DOHH2 (cell line): ENCODE data around the gene TNS1.

Experiments
- H3F3A ChIP-seq: fragments of 200-600 bp; sonication (generic), shearing (Covaris generic); 2 replicates; pipeline ENCODE4 v1.6.0; 2016; ENCODE audit warnings: antibody characterized with exemption, mild to moderate bottlenecking; ENCODE audit not compliant: control insufficient read depth, insufficient read depth
- H3K27ac ChIP-seq: fragments of 200-600 bp; sonication (generic); 2 replicates; pipeline ENCODE4 v1.5.1; 2014; ENCODE audit warnings: low read depth, mild to moderate bottlenecking, low read length, moderate library complexity
- H3K27me3 ChIP-seq: fragments of 200-600 bp; sonication (generic); 2 replicates; pipeline ENCODE4 v1.6.1; 2014; ENCODE audit warnings: mild to moderate bottlenecking, low read length, mixed read lengths; ENCODE audit not compliant: control insufficient read depth
- H3K36me3 ChIP-seq: fragments of 200-600 bp; sonication (generic); 2 replicates; pipeline ENCODE4 v1.6.1; 2014; ENCODE audit warnings: mild to moderate bottlenecking, low read length, moderate library complexity, mixed read lengths; ENCODE audit not compliant: control insufficient read depth
- H3K4me1 ChIP-seq: fragments of 200-600 bp; sonication (generic); 2 replicates; pipeline ENCODE4 v1.6.1; 2014; ENCODE audit warnings: mild to moderate bottlenecking, low read length, mixed read lengths; ENCODE audit not compliant: control insufficient read depth
- H3K4me2 ChIP-seq: fragments of 200-600 bp; sonication (generic); 2 replicates; pipeline ENCODE4 v1.6.0; 2014; ENCODE audit warnings: mild to moderate bottlenecking, low read length, moderate library complexity
- H3K4me3 ChIP-seq: fragments of 200-600 bp; sonication (generic); 2 replicates; pipeline ENCODE4 v1.5.1; 2014; ENCODE audit warnings: mild to moderate bottlenecking, low read length, mixed read lengths
- H3K79me2 ChIP-seq: fragments of 200-600 bp; sonication (generic); 2 replicates; pipeline ENCODE4 v1.6.1; 2014; ENCODE audit warnings: mild to moderate bottlenecking, low read length, mixed read lengths; ENCODE audit not compliant: control insufficient read depth
- H3K9me2 ChIP-seq: fragments of 200-600 bp; sonication (generic); replicated peaks from 2 replicates; pipeline ENCODE4 v1.6.1; 2014; ENCODE audit warnings: mild to moderate bottlenecking, low read length, mixed read lengths; ENCODE audit not compliant: control insufficient read depth
- H3K9me3 ChIP-seq: fragments of 200-600 bp; sonication (generic); 2 replicates; pipeline ENCODE4 v1.6.1; 2014; ENCODE audit warnings: antibody characterized with exemption, low read length, mixed read lengths; ENCODE audit not compliant: control insufficient read depth, insufficient read depth
- H4K20me1 ChIP-seq: fragments of 200-600 bp; sonication (generic); 2 replicates; pipeline ENCODE4 v1.6.0; 2014; ENCODE audit warnings: low read depth, mild to moderate bottlenecking, antibody characterized with exemption, low read length, moderate library complexity; ENCODE audit not compliant: control insufficient read depth, insufficient read depth
- CTCF ChIP-seq: fragments of 200-600 bp; sonication (generic); IDR thresholded peaks from one replicate; pipeline ENCODE4 v1.5.1; 2014; ENCODE audit warnings: antibody characterized with exemption, mild to moderate bottlenecking, low read depth, low read length; ENCODE audit not compliant: poor library complexity, severe bottlenecking
- EZH2phosphoT487 ChIP-seq: fragments of 200-600 bp; sonication (generic); IDR thresholded peaks from 2 replicates; pipeline ENCODE4 v1.6.1; 2017; ENCODE audit warnings: borderline replicate concordance, mild to moderate bottlenecking, antibody characterized with exemption, low read length, moderate library complexity, mixed read lengths

TNS1 gene

GRCh38 chr2:218022851-218023530 lies 20.2 kb upstream of the TNS1 start:
- no peaks in the 10 kb centered on the region for H3K79me2 ChIP-seq
- H3K9me3 ChIP-seq: no peaks in the 10 kb centered on the region
- no peaks in the 10 kb centered on the region for H3K27me3 ChIP-seq
- H3K4me1 ChIP-seq: peaks cover 12% of the 10 kb centered on the region
- H3K4me2 ChIP-seq: no peak overlapping the region
- H3K9me2 ChIP-seq: no peaks in the 10 kb centered on the region
- no peak overlapping the region for H3K4me3 ChIP-seq
- TF ChIP-seq CTCF (no peak), EZH2phosphoT487 (no peak)
- no peaks in the 10 kb centered on the region for H3F3A ChIP-seq
- no peaks in the 10 kb centered on the region for H3K36me3 ChIP-seq
- no peak overlapping the region for H3K27ac ChIP-seq
- H4K20me1 ChIP-seq: no peaks in the 10 kb centered on the region

GRCh38 chr2:218022131-218022850 lies 19.5 kb upstream of the TNS1 start:
- Histone ChIP-seq H3K36me3 (no peaks in the 10 kb centered on the region), H3K9me2 (no peaks in the 10 kb centered on the region), H3F3A (no peaks in the 10 kb centered on the region), H3K79me2 (no peaks in the 10 kb centered on the region), H3K4me2 (no peak overlapping the region), H4K20me1 (no peaks in the 10 kb centered on the region), H3K27ac (no peak overlapping the region), H3K27me3 (no peaks in the 10 kb centered on the region), H3K4me3 (no peak overlapping the region), H3K4me1 (peaks cover 12% of the 10 kb centered on the region), H3K9me3 (no peaks in the 10 kb centered on the region)
- TF ChIP-seq CTCF (no peak), EZH2phosphoT487 (no peak)

GRCh38 chr2:218021536-218022071 lies 18.8 kb upstream of the TNS1 start:
- no peak overlapping the region for H3K27ac ChIP-seq
- no peaks in the 10 kb centered on the region for H3K36me3 ChIP-seq
- no peak overlapping the region for H3K4me3 ChIP-seq
- TF ChIP-seq EZH2phosphoT487 (no peak), CTCF (no peak)
- H3K9me3 ChIP-seq: no peaks in the 10 kb centered on the region
- H4K20me1 ChIP-seq: no peaks in the 10 kb centered on the region
- H3K9me2 ChIP-seq: no peaks in the 10 kb centered on the region
- H3K4me1 ChIP-seq: peaks cover 12% of the 10 kb centered on the region
- H3K27me3 ChIP-seq: no peaks in the 10 kb centered on the region
- no peaks in the 10 kb centered on the region for H3K79me2 ChIP-seq
- H3F3A ChIP-seq: no peaks in the 10 kb centered on the region
- H3K4me2 ChIP-seq: no peak overlapping the region
